HG03575 (cell line): ENCODE measurements around the gene ERBIN.
"Not testable (repeated sequence)": the region's sequence is repeated elsewhere in the genome, so short reads cannot be mapped to it uniquely, and the experiment has no call there.

Experiments
- ATAC-seq: cut with Tn5 transposase; IDR thresholded peaks from one replicate; pipeline ENCODE4 v1.9.1; 2021; ENCODE audit not compliant: unreplicated experiment, insufficient number of reproducible peaks, low FRiP score; ENCODE audit errors: extremely low read depth

ERBIN gene, protein sequence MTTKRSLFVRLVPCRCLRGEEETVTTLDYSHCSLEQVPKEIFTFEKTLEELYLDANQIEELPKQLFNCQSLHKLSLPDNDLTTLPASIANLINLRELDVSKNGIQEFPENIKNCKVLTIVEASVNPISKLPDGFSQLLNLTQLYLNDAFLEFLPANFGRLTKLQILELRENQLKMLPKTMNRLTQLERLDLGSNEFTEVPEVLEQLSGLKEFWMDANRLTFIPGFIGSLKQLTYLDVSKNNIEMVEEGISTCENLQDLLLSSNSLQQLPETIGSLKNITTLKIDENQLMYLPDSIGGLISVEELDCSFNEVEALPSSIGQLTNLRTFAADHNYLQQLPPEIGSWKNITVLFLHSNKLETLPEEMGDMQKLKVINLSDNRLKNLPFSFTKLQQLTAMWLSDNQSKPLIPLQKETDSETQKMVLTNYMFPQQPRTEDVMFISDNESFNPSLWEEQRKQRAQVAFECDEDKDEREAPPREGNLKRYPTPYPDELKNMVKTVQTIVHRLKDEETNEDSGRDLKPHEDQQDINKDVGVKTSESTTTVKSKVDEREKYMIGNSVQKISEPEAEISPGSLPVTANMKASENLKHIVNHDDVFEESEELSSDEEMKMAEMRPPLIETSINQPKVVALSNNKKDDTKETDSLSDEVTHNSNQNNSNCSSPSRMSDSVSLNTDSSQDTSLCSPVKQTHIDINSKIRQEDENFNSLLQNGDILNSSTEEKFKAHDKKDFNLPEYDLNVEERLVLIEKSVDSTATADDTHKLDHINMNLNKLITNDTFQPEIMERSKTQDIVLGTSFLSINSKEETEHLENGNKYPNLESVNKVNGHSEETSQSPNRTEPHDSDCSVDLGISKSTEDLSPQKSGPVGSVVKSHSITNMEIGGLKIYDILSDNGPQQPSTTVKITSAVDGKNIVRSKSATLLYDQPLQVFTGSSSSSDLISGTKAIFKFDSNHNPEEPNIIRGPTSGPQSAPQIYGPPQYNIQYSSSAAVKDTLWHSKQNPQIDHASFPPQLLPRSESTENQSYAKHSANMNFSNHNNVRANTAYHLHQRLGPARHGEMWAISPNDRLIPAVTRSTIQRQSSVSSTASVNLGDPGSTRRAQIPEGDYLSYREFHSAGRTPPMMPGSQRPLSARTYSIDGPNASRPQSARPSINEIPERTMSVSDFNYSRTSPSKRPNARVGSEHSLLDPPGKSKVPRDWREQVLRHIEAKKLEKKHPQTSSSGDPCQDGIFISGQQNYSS (N-terminal part only)

DNA sequence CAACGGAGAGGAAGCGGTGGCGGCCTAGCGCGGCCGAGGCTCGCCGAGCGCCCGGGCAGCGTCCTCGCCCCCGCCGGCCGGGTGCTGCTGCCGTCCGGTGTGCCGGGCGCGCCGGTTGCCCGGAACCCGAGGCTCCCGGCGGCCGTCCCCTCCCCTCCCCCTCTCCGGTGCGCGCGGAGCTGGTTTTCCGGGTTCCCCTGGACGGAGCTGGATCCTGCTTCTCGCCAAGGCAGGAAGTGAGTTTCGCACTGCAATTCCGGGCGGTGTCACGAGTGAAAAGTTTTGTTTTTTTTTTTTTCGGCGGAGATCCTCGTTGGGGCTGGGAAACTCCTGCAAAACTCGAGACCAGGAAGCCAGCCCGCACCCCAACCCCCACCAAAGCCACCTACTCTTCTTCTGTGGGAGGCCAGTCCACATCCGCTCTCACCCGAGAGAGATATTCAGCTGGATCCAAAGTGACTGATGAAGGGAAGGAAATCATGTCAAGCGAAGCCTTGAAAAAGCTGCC lies at the start of gene ERBIN:
TSS of gene ERBIN (plus strand) at position 300 of the 508 bp plus-strand sequence. CDS start 66,144 bp downstream, outside the sequence.
- ATAC-seq: no peak

DNA sequence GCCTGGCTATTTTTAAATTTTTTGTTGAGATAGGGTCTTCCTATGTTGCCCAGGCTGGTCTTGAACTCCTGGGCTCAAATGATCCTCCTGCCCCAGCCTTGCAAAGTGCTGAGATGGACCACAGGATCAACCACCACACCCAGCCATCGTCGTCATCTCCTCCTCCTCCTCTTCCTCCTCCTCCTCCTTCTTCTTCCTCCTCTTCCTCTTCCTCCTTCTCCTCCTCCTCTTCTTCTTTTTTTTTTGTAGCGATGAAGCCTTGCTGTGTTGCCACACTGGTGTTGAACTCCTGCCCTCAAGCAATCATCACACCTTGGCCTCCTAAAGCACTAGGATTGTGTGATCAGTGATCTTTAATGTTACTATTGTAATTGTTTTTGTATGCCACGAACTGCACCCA lies 49.4 kb upstream of the ERBIN start:
- ATAC-seq: no peak

DNA sequence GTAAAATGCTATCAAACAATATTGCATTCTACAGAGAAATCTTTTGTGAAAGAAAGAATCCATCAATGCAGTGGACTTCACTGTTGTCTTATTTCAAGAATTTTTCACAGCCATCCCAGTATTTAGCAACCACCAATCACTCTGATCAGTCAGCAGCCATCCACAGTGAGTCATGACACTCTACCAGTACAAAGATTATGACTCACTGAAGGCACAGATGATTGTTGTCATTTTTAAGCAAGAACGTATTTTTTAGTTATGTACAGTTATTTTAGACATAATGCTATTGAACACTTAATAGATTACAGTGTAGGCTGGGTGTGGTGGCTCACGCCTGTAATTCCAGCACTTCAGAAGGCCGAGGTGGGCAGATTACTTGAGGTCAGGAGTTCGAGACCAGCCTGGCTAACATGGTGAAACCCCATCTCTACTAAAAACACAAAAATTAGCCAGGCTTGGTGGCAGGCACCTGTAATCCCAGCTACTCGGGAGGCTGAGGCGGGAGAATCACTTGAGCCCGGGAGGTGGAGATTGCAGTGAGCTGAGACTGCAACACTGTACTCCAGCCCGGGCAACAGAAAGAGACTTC lies 46.6 kb upstream of the ERBIN start:
- ATAC-seq: not testable (repeated sequence)

DNA sequence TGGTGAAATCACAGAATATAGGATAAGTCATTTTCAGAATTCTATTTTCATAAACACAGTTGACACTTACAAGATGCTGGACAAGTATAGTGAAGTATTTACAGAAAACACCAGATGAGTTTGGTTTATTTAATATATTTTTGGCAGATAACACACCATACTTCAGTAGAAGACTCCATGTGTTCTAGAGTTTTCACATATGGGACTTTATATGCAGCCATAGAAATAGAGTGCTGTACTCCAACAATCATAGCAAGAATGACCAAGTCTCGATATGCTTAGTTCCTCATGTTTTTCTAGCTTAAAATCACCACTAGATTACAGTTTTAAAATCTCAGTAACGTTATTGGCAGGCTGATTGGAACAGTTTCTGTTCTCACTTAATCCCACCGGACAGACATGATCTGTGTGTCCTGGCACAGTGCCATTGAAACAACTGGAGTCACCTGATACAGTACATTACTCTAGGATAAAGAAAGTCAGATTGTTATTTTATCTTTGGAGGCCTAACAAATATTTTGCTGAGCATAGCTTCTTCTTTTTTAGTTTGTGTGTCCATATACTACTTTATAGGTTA lies 45.8 kb upstream of the ERBIN start:
- no peak for ATAC-seq

DNA sequence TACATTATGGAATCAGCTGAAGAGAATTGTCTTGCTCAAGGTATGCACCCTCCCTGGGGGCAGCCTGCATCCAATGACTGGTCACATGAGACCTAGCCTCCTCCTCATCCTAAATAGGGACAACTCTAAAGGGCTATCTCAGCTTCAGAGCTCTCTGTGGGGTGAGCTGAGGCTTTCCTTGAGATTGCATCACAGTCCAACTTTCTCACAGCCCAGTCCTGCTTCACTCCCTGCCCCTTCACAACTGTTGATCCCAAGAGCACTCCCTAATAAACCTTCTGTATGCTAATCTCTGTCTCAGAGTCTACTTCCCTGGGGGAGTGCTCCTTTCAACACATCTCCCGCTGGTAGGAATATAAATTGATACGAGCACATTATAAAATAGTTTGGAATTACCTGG lies 44.1 kb upstream of the ERBIN start:
- ATAC-seq: no peak

DNA sequence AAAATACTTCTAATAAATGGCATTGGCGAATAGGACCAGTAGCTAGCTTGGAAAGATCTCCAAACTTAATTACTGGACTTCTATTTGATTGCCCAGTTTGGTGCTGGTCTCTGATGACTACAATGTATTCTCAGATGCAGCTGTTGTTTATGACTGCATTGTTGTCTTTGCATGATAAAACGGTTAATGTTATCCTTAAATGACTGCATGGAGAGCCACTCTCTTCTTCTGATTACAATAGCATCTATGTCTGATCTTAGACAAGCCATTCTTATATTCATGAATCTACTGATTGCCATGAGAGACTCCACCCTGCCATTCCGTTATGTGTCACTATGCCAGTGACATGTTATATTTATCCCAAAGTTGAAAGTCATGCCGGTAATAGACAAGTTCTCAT lies 42.9 kb upstream of the ERBIN start:
- ATAC-seq: no peak

DNA sequence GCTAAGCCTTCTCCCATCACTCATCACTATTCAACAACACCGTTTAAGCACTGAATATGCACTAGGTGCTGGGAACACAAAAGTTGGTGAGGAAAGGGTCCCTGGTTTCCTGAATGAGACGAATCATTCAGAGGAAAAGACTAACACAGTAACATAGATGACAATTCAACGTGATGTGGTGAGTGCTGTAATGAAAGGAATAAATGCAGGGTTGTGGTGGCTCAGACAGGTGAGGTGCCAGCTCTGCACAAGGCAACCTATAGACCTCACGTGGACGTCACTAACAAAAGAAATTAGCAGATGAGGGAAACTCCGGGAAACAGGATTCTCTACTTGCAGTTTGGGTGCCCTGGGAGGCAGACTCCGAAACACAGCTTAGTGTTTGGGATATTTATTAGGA lies 40.0 kb upstream of the ERBIN start:
- no peak for ATAC-seq

DNA sequence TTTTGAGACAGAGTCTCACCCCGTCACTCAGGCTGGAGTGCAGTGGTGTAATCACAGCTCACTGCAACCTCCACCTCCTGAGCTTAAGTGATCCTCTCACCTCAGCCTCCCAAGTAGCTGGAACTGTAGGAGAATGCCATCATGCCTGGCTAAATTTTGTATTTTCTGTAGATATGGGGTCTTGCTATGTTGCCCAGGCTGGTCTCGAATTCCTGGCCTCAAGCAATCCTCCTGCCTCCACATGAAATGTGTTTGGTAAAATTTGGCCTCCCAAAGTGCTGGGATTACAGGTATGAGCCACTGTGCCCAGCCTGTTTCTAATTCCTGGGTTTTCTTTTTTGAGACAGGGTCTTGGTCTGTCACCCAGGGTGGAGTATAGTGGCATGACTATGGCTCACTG lies 34.4 kb upstream of the ERBIN start:
- not testable (repeated sequence) for ATAC-seq

DNA sequence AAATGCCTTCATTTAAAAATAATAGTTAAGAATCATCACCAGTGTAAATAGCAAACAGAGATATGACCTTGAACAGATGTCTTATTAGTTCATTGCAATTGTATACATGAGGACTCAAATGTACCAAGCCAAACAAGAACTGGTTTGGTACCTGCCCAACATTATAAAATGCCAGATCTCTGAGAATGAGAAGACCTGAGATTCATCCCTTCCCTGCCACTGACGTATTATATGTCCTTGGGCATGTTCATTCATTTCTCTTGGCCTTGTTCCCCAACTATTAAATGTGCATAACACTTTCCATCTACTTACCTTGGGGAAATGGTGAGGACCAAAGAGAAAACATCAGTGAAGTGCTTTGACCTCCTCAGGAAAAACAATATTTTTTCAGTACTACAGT lies 33.6 kb upstream of the ERBIN start:
- ATAC-seq: no peak

DNA sequence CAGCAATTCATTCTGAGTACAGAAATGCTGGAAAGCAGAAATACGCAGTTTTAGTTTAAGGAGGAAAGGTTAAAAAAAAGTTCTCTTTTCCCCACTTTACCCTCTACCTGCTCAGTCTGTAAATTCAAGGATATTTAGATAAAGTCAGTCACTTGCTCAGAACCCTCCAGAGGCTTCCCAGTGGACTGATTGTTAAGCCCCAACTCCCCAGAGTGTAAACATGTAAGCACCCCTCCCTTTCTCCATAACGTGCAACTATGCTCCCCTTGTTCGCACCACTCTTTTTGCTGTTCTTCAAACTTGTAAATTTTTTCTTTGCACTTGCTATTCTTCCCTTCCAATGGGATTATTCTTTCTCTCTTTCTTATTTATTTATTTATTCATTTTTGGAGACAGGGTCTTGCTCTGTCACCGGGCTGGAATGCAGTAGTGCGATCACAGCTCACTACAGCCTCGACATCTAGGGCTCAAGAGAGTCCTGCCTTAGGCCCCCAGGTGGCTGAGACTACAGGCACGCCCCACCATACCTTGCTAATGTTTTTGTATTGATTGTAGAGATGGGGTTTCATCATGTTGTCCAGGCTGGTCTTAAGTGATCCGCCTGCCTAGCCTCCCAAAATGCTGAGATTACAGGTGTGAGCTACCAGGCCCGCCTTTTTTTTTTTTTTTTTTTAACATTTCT lies 32.5 kb upstream of the ERBIN start:
- ATAC-seq: no peak

DNA sequence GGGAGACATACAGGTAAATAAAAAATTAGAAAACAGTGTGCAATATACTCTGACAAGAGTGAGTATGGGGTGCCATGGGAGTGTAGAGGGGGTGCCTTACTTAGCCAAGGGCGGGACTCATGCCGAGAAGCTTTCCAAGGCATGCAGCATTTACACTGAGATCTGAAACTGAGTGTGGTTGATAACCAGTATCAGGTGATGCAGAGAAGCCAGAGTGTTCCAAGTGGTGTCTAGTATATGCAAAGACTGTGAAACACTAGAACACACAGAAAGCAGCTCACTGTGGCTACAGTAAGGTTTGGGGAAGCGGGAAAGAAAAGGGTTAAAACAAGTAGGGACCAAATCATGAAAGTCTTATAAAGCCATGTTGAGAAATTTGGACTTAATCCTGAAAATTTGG lies 30.5 kb upstream of the ERBIN start:
- no peak for ATAC-seq

DNA sequence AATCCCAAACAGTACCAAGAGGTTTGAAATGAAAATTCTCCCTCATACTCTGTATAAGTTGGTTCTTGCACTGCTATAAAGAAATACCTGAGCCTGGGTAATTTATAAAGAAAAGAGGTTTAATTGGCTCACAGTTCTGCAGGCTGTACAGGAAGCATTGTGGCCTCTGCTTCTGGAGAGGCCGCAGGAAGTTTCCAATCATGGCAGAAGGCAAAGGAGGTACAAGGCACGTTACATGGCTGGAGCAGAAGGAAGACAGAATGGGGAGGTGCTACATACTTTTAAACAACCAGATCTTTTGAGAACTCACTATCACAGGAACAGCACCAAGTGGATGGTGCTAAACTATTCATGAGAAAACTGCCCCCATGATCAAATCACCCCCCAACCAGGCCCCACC lies 25.6 kb upstream of the ERBIN start:
- ATAC-seq: no peak

DNA sequence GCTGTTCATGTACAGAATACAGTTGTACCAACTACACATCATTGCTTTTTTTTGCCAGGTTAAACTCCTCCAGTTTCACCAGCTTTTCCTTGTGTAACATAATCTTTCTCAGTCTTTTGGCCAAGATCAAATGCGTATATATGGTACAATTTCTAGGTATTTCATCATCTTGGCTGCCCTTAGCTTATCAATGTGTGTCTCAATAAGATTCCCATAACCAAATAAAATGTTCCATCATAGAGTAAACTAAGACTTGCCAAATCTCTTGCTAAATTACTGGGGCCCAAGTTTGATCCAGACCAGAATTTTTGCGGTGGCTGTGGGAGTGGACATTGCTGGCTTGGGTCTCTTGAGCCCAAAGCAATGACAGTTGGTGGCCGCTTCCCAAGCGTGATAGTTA lies 24.3 kb upstream of the ERBIN start:
- ATAC-seq: no peak

DNA sequence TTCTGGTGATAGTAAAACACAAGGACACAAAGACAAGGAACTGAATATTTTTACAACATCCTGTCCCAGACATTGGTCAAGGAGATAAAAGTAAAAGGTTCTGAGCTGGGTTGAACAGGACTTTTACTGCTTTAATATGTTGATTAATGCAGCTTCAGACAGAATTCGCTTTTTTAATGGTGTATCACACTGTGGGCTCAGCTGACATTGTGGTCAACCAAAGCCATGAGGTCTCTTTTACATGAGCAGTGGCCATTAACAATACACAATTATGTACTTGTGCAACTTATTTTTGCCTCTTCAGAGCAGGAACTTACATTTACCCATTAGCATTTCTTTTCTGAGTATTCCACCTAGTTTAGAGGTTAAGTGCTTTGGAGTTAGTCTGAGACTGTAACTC lies 22.8 kb upstream of the ERBIN start:
- ATAC-seq: no peak

DNA sequence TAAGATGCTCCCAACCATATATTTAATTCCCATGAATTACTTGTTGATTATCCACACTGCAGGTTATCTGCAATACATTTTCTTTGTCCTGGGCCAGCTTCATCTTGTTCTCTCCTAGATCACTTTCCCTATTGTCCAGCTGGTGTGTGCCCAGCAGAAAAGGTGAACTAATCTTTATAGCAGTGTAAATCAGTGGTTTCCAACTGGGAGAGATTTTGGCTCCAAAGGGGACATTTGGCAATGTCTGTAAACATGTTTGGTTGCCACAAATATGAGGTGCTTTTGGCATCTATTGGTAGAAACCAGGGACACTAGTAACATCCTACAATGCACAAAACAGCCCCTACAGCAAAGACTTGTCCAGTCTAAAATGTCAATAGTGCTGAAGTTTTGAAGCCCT lies 20.1 kb upstream of the ERBIN start:
- no peak for ATAC-seq

DNA sequence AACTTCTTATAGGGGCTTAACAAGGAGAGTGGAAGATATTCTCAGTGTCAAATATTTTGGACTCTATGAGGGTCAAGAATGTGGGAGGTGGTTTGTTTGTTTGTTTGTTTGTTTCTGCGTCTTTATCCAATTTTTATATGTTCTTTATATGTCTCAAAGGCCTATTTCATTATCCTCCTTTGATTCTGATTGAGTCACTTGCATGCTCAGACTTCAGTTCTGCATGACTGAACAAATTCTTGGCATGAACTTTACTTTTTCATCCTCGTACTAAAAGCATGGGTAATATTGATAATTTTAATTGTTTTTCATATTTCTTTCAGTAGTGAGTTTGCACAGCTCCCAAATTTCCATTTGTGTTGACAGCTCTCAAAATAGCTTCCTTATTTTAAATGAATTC lies 19.2 kb upstream of the ERBIN start:
- no peak for ATAC-seq

DNA sequence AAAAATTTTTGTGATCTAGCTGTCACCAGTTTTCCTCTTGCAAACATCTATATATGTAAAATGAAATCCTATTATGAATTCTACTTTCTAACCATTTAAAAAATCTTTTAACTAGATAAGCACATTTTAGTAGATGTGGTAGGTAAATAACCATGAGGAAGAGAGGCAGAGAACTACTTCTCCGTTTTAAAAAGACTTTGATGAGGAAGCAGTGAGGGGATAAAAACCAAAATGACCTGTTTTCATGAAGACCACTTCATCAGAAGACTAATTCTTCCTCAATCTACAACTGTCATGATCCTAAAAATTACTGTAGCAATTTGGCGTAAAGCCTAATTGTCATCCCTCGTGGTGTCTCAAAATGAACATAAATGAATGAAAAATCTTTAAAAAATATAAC lies 15.7 kb upstream of the ERBIN start:
- no peak for ATAC-seq

DNA sequence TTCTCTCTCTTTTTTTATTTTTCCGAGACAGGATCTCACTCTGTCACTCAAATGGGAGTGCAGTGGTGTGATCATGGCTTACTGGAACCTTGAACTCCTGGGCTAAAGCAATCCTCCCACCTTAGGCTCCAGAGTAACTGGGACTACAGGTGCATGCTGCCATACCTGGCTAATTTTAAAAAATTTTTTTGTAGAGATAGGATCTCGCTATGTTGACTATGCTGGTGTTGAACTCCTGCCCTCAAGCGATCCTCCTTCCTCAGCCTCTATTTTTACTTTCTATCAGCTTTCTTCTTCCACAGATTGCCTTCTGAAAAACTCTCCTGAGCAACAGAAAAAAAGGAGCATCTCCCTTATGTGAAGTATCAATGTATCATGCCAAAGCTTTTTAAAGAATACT lies 14.1 kb upstream of the ERBIN start:
- no peak for ATAC-seq
